GM12878 (cell line): Measurements from ENCODE around the gene SLC3A2. TPM values are rescaled to one million over a fixed set of nuclear protein-coding genes. Genes with fewer than 3 reads are reported as not detected.

Source experiments
- CBX5 ChIP-seq: sonication (generic); IDR thresholded peaks from 2 replicates; pipeline ENCODE4 v1.6.1; 2016; ENCODE audit warnings: low read depth, moderate library complexity, mild to moderate bottlenecking, inconsistent platforms
- CHD2 ChIP-seq: IDR thresholded peaks from 2 replicates; pipeline ENCODE4 v1.6.1; 2011; ENCODE audit warnings: low read depth, low read length, improper control_type of control experiment, borderline replicate concordance
- IRF3 ChIP-seq: fragments of 450-650 bp; IDR thresholded peaks from 2 replicates; pipeline ENCODE4 v1.6.1; 2014; ENCODE audit warnings: mild to moderate bottlenecking
- JUND ChIP-seq: IDR thresholded peaks from 2 replicates; pipeline ENCODE4 v1.6.1; 2012; ENCODE audit warnings: low read depth, mild to moderate bottlenecking, low read length, improper control_type of control experiment, moderate library complexity
- NFYA ChIP-seq: IDR thresholded peaks from 2 replicates; pipeline ENCODE4 v1.6.1; 2011; ENCODE audit warnings: low read depth, mild to moderate bottlenecking, low read length, improper control_type of control experiment, borderline replicate concordance
- NR2C2 ChIP-seq: IDR thresholded peaks from 2 replicates; pipeline ENCODE4 v1.6.1; 2011; ENCODE audit warnings: borderline replicate concordance, low read depth; ENCODE audit not compliant: control insufficient read depth, insufficient read length
- RAD21 ChIP-seq: IDR thresholded peaks from 2 replicates; pipeline ENCODE4 v1.6.1; 2011; ENCODE audit warnings: mild to moderate bottlenecking, low read depth, low read length, moderate library complexity; ENCODE audit not compliant: insufficient read depth
- SKIL ChIP-seq: fragments of 450-650 bp; IDR thresholded peaks from 2 replicates; pipeline ENCODE4 v1.6.1; 2017; ENCODE audit warnings: mild to moderate bottlenecking, low read depth, inconsistent platforms; ENCODE audit not compliant: poor library complexity, severe bottlenecking
- SMC3 ChIP-seq: IDR thresholded peaks from 2 replicates; pipeline ENCODE4 v1.6.1; 2011; ENCODE audit warnings: low read length, improper control_type of control experiment, borderline replicate concordance
- SRF ChIP-seq, 2 experiments: IDR thresholded peaks; 2 replicates each; pipeline ENCODE4 v1.6.1; 2011; ENCODE audit warnings: low read depth in 2 of 2, low read length in 2 of 2, mild to moderate bottlenecking in 1 of 2, moderate library complexity in 1 of 2
- ZNF384 ChIP-seq: IDR thresholded peaks from 2 replicates; pipeline ENCODE4 v1.6.1; 2012; ENCODE audit warnings: low read depth, mild to moderate bottlenecking, low read length, improper control_type of control experiment, borderline replicate concordance
- polyA plus RNA-seq, 11 experiments: library from polyadenylated mRNA; depleted of rRNA in 4 of 11; unstranded in 6 of 11; stranded (reverse) in 5 of 11; fragments of >200 nt; fragmentation: Nextera tagmentation in 4 of 11; fragmentation: Illumina TruSeq in 1 of 11; extraction: Ambion mirVana in 4 of 11; extraction: Trizol in 1 of 11; gene quantifications; 1 replicate in 1 of 11; 2 replicates in 10 of 11; pipeline versions ENCODE4 v1.2.1 to v1.2.3, GENCODE V29; 2011 to 2016; ENCODE audit warnings: inconsistent platforms in 2 of 11, missing spikeins in 2 of 11, low read depth in 1 of 11
- total RNA-seq, 4 experiments: library from RNA; depleted of rRNA in 3 of 4; stranded (reverse); fragments of >200 nt in 3 of 4; fragmentation: Illumina TruSeq in 1 of 4; extraction: Trizol in 1 of 4; gene quantifications; 2 replicates each; pipeline versions ENCODE4 v1.2.1 to v1.2.3, GENCODE V29; 2013 to 2021
- TF ChIP-seq, protein P1 (sequence below): fragments of 450-650 bp; formaldehyde crosslinking; IDR thresholded peaks from 2 replicates; pipeline ENCODE4 v1.4.0; 2020; ENCODE audit warnings: mild to moderate bottlenecking, moderate library complexity
- TF ChIP-seq, protein P2 (sequence below): IDR thresholded peaks from 2 replicates; pipeline ENCODE4 v1.6.1; 2011; ENCODE audit warnings: borderline replicate concordance, low read depth, mild to moderate bottlenecking, moderate library complexity, low read length; ENCODE audit not compliant: insufficient read depth, poor library complexity, severe bottlenecking
- TF ChIP-seq, protein P3 (sequence below): fragments of 450-650 bp; IDR thresholded peaks from 2 replicates; pipeline ENCODE4 v1.6.1; 2017; ENCODE audit warnings: low read depth, mild to moderate bottlenecking, moderate library complexity

SLC3A2 gene
- total and polyA plus RNA-seq, 10 of the 15 experiments (the other 5 are each of a cell fraction or from before 2014, with no cell fraction given), result 6.9 to 158 (median 106) TPM

- TF ChIP-seq SMC3, result no peak
- no peak for TF ChIP-seq SRF (IDR thresholded peaks at IDR 0.05; ENCODE audit: low read depth in 2 of 2, low read length in 2 of 2)
- TF ChIP-seq SKIL, result no peak
- no peak for TF ChIP-seq CBX5
- TF ChIP-seq, protein P1, sequence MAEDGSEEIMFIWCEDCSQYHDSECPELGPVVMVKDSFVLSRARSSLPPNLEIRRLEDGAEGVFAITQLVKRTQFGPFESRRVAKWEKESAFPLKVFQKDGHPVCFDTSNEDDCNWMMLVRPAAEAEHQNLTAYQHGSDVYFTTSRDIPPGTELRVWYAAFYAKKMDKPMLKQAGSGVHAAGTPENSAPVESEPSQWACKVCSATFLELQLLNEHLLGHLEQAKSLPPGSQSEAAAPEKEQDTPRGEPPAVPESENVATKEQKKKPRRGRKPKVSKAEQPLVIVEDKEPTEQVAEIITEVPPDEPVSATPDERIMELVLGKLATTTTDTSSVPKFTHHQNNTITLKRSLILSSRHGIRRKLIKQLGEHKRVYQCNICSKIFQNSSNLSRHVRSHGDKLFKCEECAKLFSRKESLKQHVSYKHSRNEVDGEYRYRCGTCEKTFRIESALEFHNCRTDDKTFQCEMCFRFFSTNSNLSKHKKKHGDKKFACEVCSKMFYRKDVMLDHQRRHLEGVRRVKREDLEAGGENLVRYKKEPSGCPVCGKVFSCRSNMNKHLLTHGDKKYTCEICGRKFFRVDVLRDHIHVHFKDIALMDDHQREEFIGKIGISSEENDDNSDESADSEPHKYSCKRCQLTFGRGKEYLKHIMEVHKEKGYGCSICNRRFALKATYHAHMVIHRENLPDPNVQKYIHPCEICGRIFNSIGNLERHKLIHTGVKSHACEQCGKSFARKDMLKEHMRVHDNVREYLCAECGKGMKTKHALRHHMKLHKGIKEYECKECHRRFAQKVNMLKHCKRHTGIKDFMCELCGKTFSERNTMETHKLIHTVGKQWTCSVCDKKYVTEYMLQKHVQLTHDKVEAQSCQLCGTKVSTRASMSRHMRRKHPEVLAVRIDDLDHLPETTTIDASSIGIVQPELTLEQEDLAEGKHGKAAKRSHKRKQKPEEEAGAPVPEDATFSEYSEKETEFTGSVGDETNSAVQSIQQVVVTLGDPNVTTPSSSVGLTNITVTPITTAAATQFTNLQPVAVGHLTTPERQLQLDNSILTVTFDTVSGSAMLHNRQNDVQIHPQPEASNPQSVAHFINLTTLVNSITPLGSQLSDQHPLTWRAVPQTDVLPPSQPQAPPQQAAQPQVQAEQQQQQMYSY, result no peak
- no peak for TF ChIP-seq CHD2
- TF ChIP-seq NR2C2, result no peak
- no peak for TF ChIP-seq RAD21
- no peak for TF ChIP-seq ZNF384
- TF ChIP-seq, protein P2, sequence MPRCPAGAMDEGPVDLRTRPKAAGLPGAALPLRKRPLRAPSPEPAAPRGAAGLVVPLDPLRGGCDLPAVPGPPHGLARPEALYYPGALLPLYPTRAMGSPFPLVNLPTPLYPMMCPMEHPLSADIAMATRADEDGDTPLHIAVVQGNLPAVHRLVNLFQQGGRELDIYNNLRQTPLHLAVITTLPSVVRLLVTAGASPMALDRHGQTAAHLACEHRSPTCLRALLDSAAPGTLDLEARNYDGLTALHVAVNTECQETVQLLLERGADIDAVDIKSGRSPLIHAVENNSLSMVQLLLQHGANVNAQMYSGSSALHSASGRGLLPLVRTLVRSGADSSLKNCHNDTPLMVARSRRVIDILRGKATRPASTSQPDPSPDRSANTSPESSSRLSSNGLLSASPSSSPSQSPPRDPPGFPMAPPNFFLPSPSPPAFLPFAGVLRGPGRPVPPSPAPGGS, result peak; percentile 68
- TF ChIP-seq IRF3, result no peak
- TF ChIP-seq NFYA, result no peak
- TF ChIP-seq, protein P3, sequence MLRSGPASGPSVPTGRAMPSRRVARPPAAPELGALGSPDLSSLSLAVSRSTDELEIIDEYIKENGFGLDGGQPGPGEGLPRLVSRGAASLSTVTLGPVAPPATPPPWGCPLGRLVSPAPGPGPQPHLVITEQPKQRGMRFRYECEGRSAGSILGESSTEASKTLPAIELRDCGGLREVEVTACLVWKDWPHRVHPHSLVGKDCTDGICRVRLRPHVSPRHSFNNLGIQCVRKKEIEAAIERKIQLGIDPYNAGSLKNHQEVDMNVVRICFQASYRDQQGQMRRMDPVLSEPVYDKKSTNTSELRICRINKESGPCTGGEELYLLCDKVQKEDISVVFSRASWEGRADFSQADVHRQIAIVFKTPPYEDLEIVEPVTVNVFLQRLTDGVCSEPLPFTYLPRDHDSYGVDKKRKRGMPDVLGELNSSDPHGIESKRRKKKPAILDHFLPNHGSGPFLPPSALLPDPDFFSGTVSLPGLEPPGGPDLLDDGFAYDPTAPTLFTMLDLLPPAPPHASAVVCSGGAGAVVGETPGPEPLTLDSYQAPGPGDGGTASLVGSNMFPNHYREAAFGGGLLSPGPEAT, result no peak
- no peak for TF ChIP-seq JUND
Observed at GRCh38 chr11:62850911-62851806, 29.5 kb upstream of the SLC3A2 start (continued).
